Activated naive CD4-positive, alpha-beta T cell treated with anti-CD3 and anti-CD28 coated beads, Interleukin-2, amount 50 U/mL, for 72 hours (primary cell): ENCODE data around the gene DNAAF5. TPM values are rescaled to one million over a fixed set of nuclear protein-coding genes. Genes with fewer than 3 reads are reported as not detected.

ENCODE experiments used
- ATAC-seq, 2 donors: fragments of 150-1000 bp; cut with Tn5 transposase; 2 replicates each; pipeline ENCODE4 v1.10.0; 2021; ENCODE audit warnings: mild to moderate bottlenecking in 2 of 2, moderate library complexity in 2 of 2
- DNase-seq, 2 donors: peaks; one replicate each; pipeline ENCODE4 v3.0.0; 2021 to 2022; ENCODE audit warnings: low spot score in 2 of 2
- H3K27ac Mint-ChIP-seq, 2 donors: one replicate each; pipeline ENCODE4 v1.8.0; 2022; ENCODE audit warnings: mild to moderate bottlenecking in 2 of 2, mixed read lengths in 2 of 2
- H3K36me3 Mint-ChIP-seq, 2 donors: one replicate each; pipeline ENCODE4 v1.8.0; 2022; ENCODE audit warnings: mixed read lengths in 2 of 2
- H3K9me3 Mint-ChIP-seq, 2 donors: one replicate each; pipeline ENCODE4 v1.8.0; 2022; ENCODE audit warnings: mixed read lengths in 2 of 2
- total RNA-seq, 2 donors: library from RNA; stranded (reverse); gene quantifications; one replicate each; pipeline ENCODE4 v1.2.3, GENCODE V29; 2022

DNAAF5 gene
- total RNA-seq, 2 donors from 2014 or later: 10.7 to 40.4 TPM

DNA sequence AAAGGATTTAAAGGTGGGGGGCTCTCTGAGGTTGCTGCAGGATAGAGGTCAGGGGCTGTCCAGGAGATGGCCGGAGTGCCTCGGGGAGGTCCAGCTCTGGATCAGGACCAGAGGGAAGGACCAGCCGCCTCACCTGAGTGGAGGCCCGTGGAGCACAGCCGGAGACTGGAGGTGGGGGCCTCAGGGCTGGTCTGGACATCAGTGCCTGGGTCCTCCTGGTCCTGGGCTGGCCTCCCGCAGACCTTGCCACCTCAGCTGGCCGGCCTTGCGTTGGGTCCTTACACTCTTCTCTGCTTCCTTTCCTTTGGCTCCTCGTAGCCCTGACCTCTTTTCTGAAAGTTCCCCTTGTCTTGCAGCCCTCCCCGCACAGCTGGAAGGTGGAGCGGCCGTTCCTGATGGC lies 107.8 kb downstream of the DNAAF5 start:
- no peak for ATAC-seq
- Mint-ChIP-seq H3K36me3 (peaks cover 0 to 24% of the 10 kb centered on the region in 2 donors), H3K27ac (peak overlapping the region in 1 of 2 donors; percentile 33), H3K9me3 (no peaks in the 10 kb centered on the region)
- DNase-seq: no peak

- Mint-ChIP-seq H3K27ac (peak overlapping the region in 1 of 2 donors; percentile 25), H3K36me3 (peaks cover 0 to 24% of the 10 kb centered on the region in 2 donors), H3K9me3 (no peaks in the 10 kb centered on the region)
- DNase-seq (no peak), ATAC-seq (no peak)
Measured at GRCh38 chr7:835021-835420, 108.5 kb downstream of the DNAAF5 start.

- DNase-seq (no peak), ATAC-seq (no peak)
- Mint-ChIP-seq H3K9me3 (no peaks in the 10 kb centered on the region), H3K27ac (peak overlapping the region; percentile 3 to 66), H3K36me3 (peaks cover 0 to 21% of the 10 kb centered on the region in 2 donors)
Measured at GRCh38 chr7:835485-836401, 109.2 kb downstream of the DNAAF5 start.

Other genes with a start within 250 kb of the DNAAF5 start
- gene PDGFA, start 206.9 kb upstream of the DNAAF5 start, total RNA-seq: 10 to 100 TPM in 1 of 2 donors, 1 to 10 TPM in 1; 8.4 to 11.7 TPM
- 10 to 100 TPM; 12.1 to 54.1 TPM for gene PRKAR1B, start 582 bp downstream of the DNAAF5 start, total RNA-seq
- 100 to 1,000 TPM; 106 to 109 TPM for gene SUN1, start 105.8 kb downstream of the DNAAF5 start, total RNA-seq
- gene GET4, start 149.9 kb downstream of the DNAAF5 start, total RNA-seq: 10 to 100 TPM; 32.5 to 34.1 TPM
- 10 to 100 TPM in 1 of 2 donors, 1 to 10 TPM in 1; 9.2 to 19.9 TPM for gene ADAP1, start 228.0 kb downstream of the DNAAF5 start, total RNA-seq
- gene COX19, start 248.8 kb downstream of the DNAAF5 start, total RNA-seq: 10 to 100 TPM; 18.8 to 20.7 TPM